K562 (cell line): ENCODE data around the gene MEIS2. TPM values are rescaled to one million over a fixed set of nuclear protein-coding genes. Genes with fewer than 3 reads are reported as not detected.
A peak's percentile ranks its signal among the peaks of the same experiment; 100 is the strongest.

Source experiments
- ARNT ChIP-seq, 2 experiments: fragments of 450-650 bp; IDR thresholded peaks; 2 replicates each; pipeline ENCODE4 v1.6.1; 2016; ENCODE audit warnings: mild to moderate bottlenecking in 1 of 2
- BRF1 ChIP-seq: IDR thresholded peaks from 3 replicates; pipeline ENCODE4 v1.6.1; 2011; ENCODE audit warnings: borderline replicate concordance, mild to moderate bottlenecking; ENCODE audit not compliant: insufficient read length; ENCODE audit errors: extremely low read depth
- CREB1 ChIP-seq, 2 experiments: sonication (generic) in 1 of 2; formaldehyde crosslinking in 1 of 2; IDR thresholded peaks; 2 replicates each; pipeline versions ENCODE4 v1.6.1 to v1.8.0; 2012 to 2022; ENCODE audit warnings: inconsistent platforms in 1 of 2, mild to moderate bottlenecking in 1 of 2, missing genetic modification reagents in 1 of 2, moderate library complexity in 1 of 2
- EP400 ChIP-seq: fragments of 450-650 bp; IDR thresholded peaks from 2 replicates; pipeline ENCODE4 v1.6.1; 2017; ENCODE audit warnings: antibody characterized with exemption, mild to moderate bottlenecking, moderate library complexity
- FOXK2 ChIP-seq, 2 experiments: fragments of 450-650 bp; IDR thresholded peaks in 1 of 2; conservative IDR thresholded peaks in 1 of 2; 2 replicates each; pipeline ENCODE4 v1.6.1; 2016; ENCODE audit warnings: low read depth in 2 of 2, mild to moderate bottlenecking in 1 of 2
- MEIS2 ChIP-seq: fragments of 450-650 bp; IDR thresholded peaks from 2 replicates; pipeline ENCODE4 v1.6.1; 2014; ENCODE audit warnings: mild to moderate bottlenecking; ENCODE audit not compliant: partially characterized antibody
- PKNOX1 ChIP-seq: fragments of 450-650 bp; IDR thresholded peaks from 2 replicates; pipeline ENCODE4 v1.6.1; 2016
- TEAD4 ChIP-seq, 2 experiments: sonication (generic) in 1 of 2; formaldehyde crosslinking in 1 of 2; IDR thresholded peaks; 2 replicates each; pipeline versions ENCODE4 v1.6.1 to v1.8.0; 2012 to 2022; ENCODE audit warnings: borderline replicate concordance in 1 of 2, inconsistent platforms in 1 of 2, low read length in 1 of 2, mild to moderate bottlenecking in 1 of 2, missing genetic modification reagents in 1 of 2
- YY1 ChIP-seq, 3 experiments: IDR thresholded peaks; 2 replicates each; pipeline ENCODE4 v1.6.1; 2011; ENCODE audit warnings: low read length in 2 of 3, mild to moderate bottlenecking in 2 of 3, moderate library complexity in 2 of 3, borderline replicate concordance in 1 of 3, control low read depth in 1 of 3, low read depth in 1 of 3; ENCODE audit not compliant: insufficient read depth in 3 of 3, insufficient replicate concordance in 2 of 3, control insufficient read depth in 1 of 3, insufficient read length in 1 of 3; ENCODE audit errors: extremely low read depth in 1 of 3
- ZKSCAN1 ChIP-seq: fragments of 150-350 bp; IDR thresholded peaks from 2 replicates; pipeline ENCODE4 v1.6.1; 2016; ENCODE audit warnings: low read depth, low read length
- ZNF140 ChIP-seq: fragments of 250-450 bp; sonication (Bioruptor Pico); IDR thresholded peaks from 2 replicates; pipeline ENCODE4 v1.8.0; 2021; ENCODE audit warnings: moderate library complexity, mild to moderate bottlenecking, inconsistent platforms
- ZNF143 ChIP-seq: sonication (generic); formaldehyde crosslinking; IDR thresholded peaks from 2 replicates; pipeline ENCODE4 v1.9.0; 2022; ENCODE audit warnings: mild to moderate bottlenecking, missing genetic modification reagents
- polyA plus RNA-seq, 8 experiments: library from polyadenylated mRNA; depleted of rRNA in 4 of 8; stranded (reverse) in 5 of 8; unstranded in 3 of 8; fragments of >200 nt; fragmentation: Nextera tagmentation in 2 of 8; fragmentation: Illumina TruSeq in 1 of 8; extraction: Ambion mirVana in 2 of 8; extraction: Trizol in 1 of 8; gene quantifications; 2 replicates each; pipeline versions ENCODE4 v1.2.1 to v1.2.3, GENCODE V29; 2011 to 2014; ENCODE audit warnings: inconsistent platforms in 1 of 8, missing spikeins in 1 of 8
- total RNA-seq, 7 experiments: library from RNA; depleted of rRNA in 6 of 7; stranded (reverse); fragments of >200 nt in 6 of 7; fragmentation: Illumina TruSeq in 2 of 7; extraction: Trizol in 2 of 7; gene quantifications; 2 replicates each; pipeline versions ENCODE4 v1.2.1 to v1.2.3, GENCODE V29; 2011 to 2021; ENCODE audit warnings: low replicate concordance in 1 of 7
- TF ChIP-seq, protein P1 (sequence below), 2 experiments: fragments of 450-650 bp; conservative IDR thresholded peaks; 2 replicates each; pipeline ENCODE4 v1.6.1; 2017; ENCODE audit warnings: mild to moderate bottlenecking in 2 of 2, moderate library complexity in 2 of 2

Gene MEIS2
- total and polyA plus RNA-seq, 9 of the 15 experiments (the other 6 are each of a cell fraction or from before 2014, with no cell fraction given): 7.5 to 64.2 (median 22.3) TPM

DNA sequence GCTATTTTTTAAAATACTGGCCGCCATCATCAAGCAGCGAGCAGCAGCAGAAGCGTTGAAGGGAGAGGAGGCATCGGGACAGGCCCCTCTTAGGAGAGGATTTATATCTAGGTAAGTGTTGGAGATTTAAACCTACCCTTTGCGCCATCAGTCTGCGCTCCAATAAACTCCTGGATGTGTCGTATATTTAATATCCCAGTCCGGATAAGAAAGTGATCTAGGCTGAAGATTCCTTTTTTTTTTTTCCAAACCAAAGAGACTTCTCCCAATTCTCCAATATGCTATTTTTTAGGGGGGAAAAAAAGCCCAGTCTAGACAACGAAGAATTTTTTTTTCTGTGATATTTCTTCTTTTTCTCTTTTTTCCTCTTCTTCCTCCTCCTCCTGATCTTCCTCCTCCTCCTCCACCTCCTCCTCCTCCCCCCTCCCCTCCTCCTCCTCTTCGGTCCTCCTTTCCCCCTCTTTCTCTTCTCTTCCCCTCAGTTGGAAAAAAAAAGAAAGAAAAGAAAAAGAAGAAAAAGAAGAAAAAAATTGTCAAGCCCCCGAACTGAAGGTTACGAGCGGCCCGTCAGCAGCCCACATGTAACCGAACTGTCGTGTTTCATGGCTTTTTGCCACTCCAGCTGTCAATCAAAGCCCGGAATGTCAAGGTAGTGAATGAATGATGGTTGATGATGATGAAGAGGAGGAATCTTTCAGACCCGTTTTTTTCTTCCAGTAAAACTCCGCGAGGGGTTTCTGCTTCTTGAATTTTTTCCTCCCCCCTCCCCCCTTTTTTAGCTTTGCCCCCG, 835 bp downstream of the MEIS2 start (continued):
- 0 out of 2 replicates have a peak, but pooled peaks have one; percentile 5 for TF ChIP-seq EP400
- peak; percentile 33; the same call in 1 of the 2 replicates for TF ChIP-seq TEAD4 (IDR thresholded peaks at IDR 0.05; ENCODE audit: low read length)
- no peak for TF ChIP-seq TEAD4 (CRISPR knock-in tag; IDR thresholded peaks at IDR 0.05; ENCODE audit: borderline replicate concordance)
- TF ChIP-seq, protein P1, sequence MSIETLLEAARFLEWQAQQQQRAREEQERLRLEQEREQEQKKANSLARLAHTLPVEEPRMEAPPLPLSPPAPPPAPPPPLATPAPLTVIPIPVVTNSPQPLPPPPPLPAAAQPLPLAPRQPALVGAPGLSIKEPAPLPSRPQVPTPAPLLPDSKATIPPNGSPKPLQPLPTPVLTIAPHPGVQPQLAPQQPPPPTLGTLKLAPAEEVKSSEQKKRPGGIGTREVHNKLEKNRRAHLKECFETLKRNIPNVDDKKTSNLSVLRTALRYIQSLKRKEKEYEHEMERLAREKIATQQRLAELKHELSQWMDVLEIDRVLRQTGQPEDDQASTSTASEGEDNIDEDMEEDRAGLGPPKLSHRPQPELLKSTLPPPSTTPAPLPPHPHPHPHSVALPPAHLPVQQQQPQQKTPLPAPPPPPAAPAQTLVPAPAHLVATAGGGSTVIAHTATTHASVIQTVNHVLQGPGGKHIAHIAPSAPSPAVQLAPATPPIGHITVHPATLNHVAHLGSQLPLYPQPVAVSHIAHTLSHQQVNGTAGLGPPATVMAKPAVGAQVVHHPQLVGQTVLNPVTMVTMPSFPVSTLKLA (conservative IDR thresholded peaks at IDR 0.05): 0 out of 4 replicates have a peak, but pooled peaks of 1 of the 2 experiments have one; percentile 6
- TF ChIP-seq ZKSCAN1: no peak
- no peak for TF ChIP-seq BRF1
- peak in 1 of 3 experiments; percentile 43 for TF ChIP-seq YY1 (IDR thresholded peaks at IDR 0.05; ENCODE audit: borderline replicate concordance in 1 of 3, control insufficient read depth in 1 of 3, extremely low read depth in 1 of 3, insufficient read depth in 3 of 3, insufficient read length in 1 of 3, insufficient replicate concordance in 2 of 3, low read depth in 1 of 3, low read length in 2 of 3)
- 0 out of 4 replicates have a peak, but pooled peaks of 1 of the 2 experiments have one; percentile 15 for TF ChIP-seq ARNT (IDR thresholded peaks at IDR 0.05)
- peak; percentile 95 for TF ChIP-seq MEIS2
- no peak for TF ChIP-seq ZNF143 (CRISPR knock-in tag)
- TF ChIP-seq FOXK2 (conservative IDR thresholded peaks at IDR 0.05 in 1 of 2, IDR thresholded peaks at IDR 0.05 in 1 of 2; ENCODE audit: low read depth in 2 of 2): no peak
- TF ChIP-seq ZNF140 (CRISPR knock-in tag): no peak
- TF ChIP-seq PKNOX1: peak; percentile 98
- TF ChIP-seq CREB1 (IDR thresholded peaks at IDR 0.05): no peak
- no peak for TF ChIP-seq CREB1 (CRISPR knock-in tag; IDR thresholded peaks at IDR 0.05)
